ENCODE results near the gene TIGD3.

Gene TIGD3

GRCh38 chr11:65354265-65355012 is at the start of gene TIGD3:
TSS of gene TIGD3 (plus strand) at chr11:65354751. CDS start at chr11:65355809, 1,058 bp downstream.
- FAIRE-seq = no peak

- no peak for FAIRE-seq
These were observed 48.9 kb upstream of the TIGD3 start for GRCh38 chr11:65305501-65306268.

- FAIRE-seq = no peak
These were observed 47.0 kb upstream of the TIGD3 start for GRCh38 chr11:65307298-65308229.

GRCh38 chr11:65308281-65308891 is 46.2 kb upstream of the TIGD3 start:
- FAIRE-seq = no peak

- no peak for FAIRE-seq
These were observed 45.5 kb upstream of the TIGD3 start for GRCh38 chr11:65309006-65309405.

- FAIRE-seq = no peak
These were observed 44.3 kb upstream of the TIGD3 start for GRCh38 chr11:65310215-65310614.

- FAIRE-seq = no peak
These were observed 43.8 kb upstream of the TIGD3 start for GRCh38 chr11:65310736-65311135.

GRCh38 chr11:65311170-65311678 is 43.3 kb upstream of the TIGD3 start:
- FAIRE-seq = no peak

GRCh38 chr11:65314501-65315203 is 39.9 kb upstream of the TIGD3 start, which contains the start of gene CDC42EP2:
TSS of gene CDC42EP2 (plus strand) at chr11:65314866. CDS start at chr11:65320899, 6,033 bp downstream.
- FAIRE-seq = no peak

- FAIRE-seq = no peak
These were observed 39.2 kb upstream of the TIGD3 start for GRCh38 chr11:65315204-65315865.

GRCh38 chr11:65315866-65316226 is 38.7 kb upstream of the TIGD3 start:
- no peak for FAIRE-seq

- FAIRE-seq = no peak
These were observed 38.1 kb upstream of the TIGD3 start for GRCh38 chr11:65316227-65317024.

GRCh38 chr11:65317025-65317786 is 37.3 kb upstream of the TIGD3 start:
- FAIRE-seq = no peak

- FAIRE-seq = no peak
These were observed 34.0 kb upstream of the TIGD3 start for GRCh38 chr11:65320386-65321075.

GRCh38 chr11:65321076-65321475 is 33.5 kb upstream of the TIGD3 start:
- FAIRE-seq = no peak

- no peak for FAIRE-seq
These were observed 32.6 kb upstream of the TIGD3 start for GRCh38 chr11:65321828-65322485.

- no peak for FAIRE-seq
These were observed 30.7 kb upstream of the TIGD3 start for GRCh38 chr11:65323813-65324212.

- no peak for FAIRE-seq
These were observed 29.1 kb upstream of the TIGD3 start for GRCh38 chr11:65325435-65325834.

All from A204.1 (cell line).